Measurements from ENCODE around the gene GLYAT. TPM values are rescaled to one million over a fixed set of nuclear protein-coding genes. Genes with fewer than 3 reads are reported as not detected.

The GLYAT gene
- total and polyA plus RNA-seq, 5 donors, result 0.39 to 0.57 TPM; not detected in 3

GRCh38 chr11:58770166-58770565 lies 38.4 kb upstream of the GLYAT start:
- WGBS, result 71% methylated on average over 2 of the region's 2 CpGs
- Histone ChIP-seq H3K4me3 (ENCODE audit: low read length) (no peak overlapping the region), H3K9me3 (ENCODE audit: control insufficient read depth, low read length) (no peaks in the 10 kb centered on the region), H3K27ac (ENCODE audit: low read length) (no peak overlapping the region), H3K4me1 (ENCODE audit: control insufficient read depth, insufficient read depth, low read length) (no peaks in the 10 kb centered on the region), H3K27me3 (ENCODE audit: control insufficient read depth, insufficient read depth) (no peaks in the 10 kb centered on the region)
- intact Hi-C loops (cut with DNase I), result no loop called here
- DNase-seq, result no peak
- no peak for ATAC-seq

- Histone ChIP-seq H3K4me3 (ENCODE audit: low read length) (no peak overlapping the region), H3K27me3 (ENCODE audit: control insufficient read depth, insufficient read depth) (no peaks in the 10 kb centered on the region), H3K4me1 (ENCODE audit: control insufficient read depth, insufficient read depth, low read length) (no peaks in the 10 kb centered on the region), H3K9me3 (ENCODE audit: control insufficient read depth, low read length) (no peaks in the 10 kb centered on the region), H3K27ac (ENCODE audit: low read length) (no peak overlapping the region)
- ATAC-seq (no peak), DNase-seq (no peak)
- 31% methylated on average over 2 of the region's 2 CpGs for WGBS
- intact Hi-C loops (cut with DNase I), result no loop called here
Measured at GRCh38 chr11:58769308-58769707, 37.6 kb upstream of the GLYAT start.

GRCh38 chr11:58768137-58768536 lies 36.4 kb upstream of the GLYAT start:
- Histone ChIP-seq H3K27ac (ENCODE audit: low read length) (no peak overlapping the region), H3K9me3 (ENCODE audit: control insufficient read depth, low read length) (no peaks in the 10 kb centered on the region), H3K4me1 (ENCODE audit: control insufficient read depth, insufficient read depth, low read length) (no peaks in the 10 kb centered on the region), H3K27me3 (ENCODE audit: control insufficient read depth, insufficient read depth) (no peaks in the 10 kb centered on the region), H3K4me3 (ENCODE audit: low read length) (no peak overlapping the region)
- ATAC-seq (no peak), DNase-seq (no peak)
- 78% methylated on average over 2 of the region's 2 CpGs for WGBS
- intact Hi-C loops (cut with DNase I), result no loop called here

DNA sequence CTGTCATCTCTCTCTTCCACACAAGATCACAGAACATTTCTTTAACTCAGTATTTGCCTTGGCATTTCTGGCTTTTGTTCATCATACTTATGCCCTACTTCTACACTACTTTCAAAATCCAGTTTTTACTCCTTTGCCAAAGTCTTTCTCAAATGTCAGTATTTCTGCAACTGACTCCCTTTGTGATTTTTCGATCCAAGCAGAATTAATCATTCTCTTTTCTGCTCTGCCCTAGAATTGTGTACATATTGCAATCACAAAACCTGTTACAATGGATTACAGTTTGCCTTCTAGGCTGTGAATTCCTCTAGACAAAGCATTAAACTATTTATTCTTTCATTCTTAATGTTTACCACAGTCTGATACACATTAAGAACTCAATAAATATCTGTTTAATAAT lies 33.3 kb upstream of the GLYAT start:
- intact Hi-C loops (cut with DNase I), result no loop called here
- H3K9me3 ChIP-seq (ENCODE audit: control insufficient read depth, low read length), result no peaks in the 10 kb centered on the region
- 72% methylated on average over 1 of the region's 1 CpG for WGBS
- no peak overlapping the region for H3K27ac ChIP-seq (ENCODE audit: low read length)
- ATAC-seq (no peak), DNase-seq (no peak)
- no peaks in the 10 kb centered on the region for H3K4me1 ChIP-seq (ENCODE audit: control insufficient read depth, insufficient read depth, low read length)
- H3K4me3 ChIP-seq (ENCODE audit: low read length), result no peak overlapping the region
- H3K27me3 ChIP-seq (ENCODE audit: control insufficient read depth, insufficient read depth), result no peaks in the 10 kb centered on the region

GRCh38 chr11:58763120-58763490 lies 31.4 kb upstream of the GLYAT start:
- intact Hi-C loops (cut with DNase I), result no loop called here

GRCh38 chr11:58762284-58763119 lies 30.8 kb upstream of the GLYAT start:
- intact Hi-C loops (cut with DNase I), result no loop called here
- Histone ChIP-seq H3K9me3 (ENCODE audit: control insufficient read depth, low read length) (no peaks in the 10 kb centered on the region), H3K4me1 (ENCODE audit: control insufficient read depth, insufficient read depth, low read length) (no peaks in the 10 kb centered on the region), H3K27me3 (ENCODE audit: control insufficient read depth, insufficient read depth) (no peaks in the 10 kb centered on the region), H3K4me3 (ENCODE audit: low read length) (no peak overlapping the region), H3K27ac (ENCODE audit: low read length) (no peak overlapping the region)
- ATAC-seq, result no peak
- no peak for DNase-seq
- WGBS, result 67% methylated on average over 6 of the region's 6 CpGs

More at GRCh38 chr11:58763120-58763490, 31.4 kb upstream of the GLYAT start:
- ATAC-seq (no peak), DNase-seq (no peak)
- Histone ChIP-seq H3K4me3 (ENCODE audit: low read length) (no peak overlapping the region), H3K9me3 (ENCODE audit: control insufficient read depth, low read length) (no peaks in the 10 kb centered on the region), H3K4me1 (ENCODE audit: control insufficient read depth, insufficient read depth, low read length) (no peaks in the 10 kb centered on the region), H3K27ac (ENCODE audit: low read length) (no peak overlapping the region), H3K27me3 (ENCODE audit: control insufficient read depth, insufficient read depth) (no peaks in the 10 kb centered on the region)
- 80% methylated on average over 1 of the region's 1 CpG for WGBS

- intact Hi-C loops (cut with DNase I), result no loop called here
- no peak for DNase-seq
- no peak overlapping the region for H3K27ac ChIP-seq (ENCODE audit: low read length)
- no peaks in the 10 kb centered on the region for H3K27me3 ChIP-seq (ENCODE audit: control insufficient read depth, insufficient read depth)
- H3K9me3 ChIP-seq (ENCODE audit: control insufficient read depth, low read length), result no peaks in the 10 kb centered on the region
- no peaks in the 10 kb centered on the region for H3K4me1 ChIP-seq (ENCODE audit: control insufficient read depth, insufficient read depth, low read length)
- ATAC-seq, result no peak
- no peak overlapping the region for H3K4me3 ChIP-seq (ENCODE audit: low read length)
Measured at GRCh38 chr11:58757439-58757838, 25.7 kb upstream of the GLYAT start.

- Histone ChIP-seq H3K4me1 (ENCODE audit: control insufficient read depth, insufficient read depth, low read length) (no peaks in the 10 kb centered on the region), H3K9me3 (ENCODE audit: control insufficient read depth, low read length) (peaks cover 4% of the 10 kb centered on the region), H3K4me3 (ENCODE audit: low read length) (no peak overlapping the region), H3K27me3 (ENCODE audit: control insufficient read depth, insufficient read depth) (no peaks in the 10 kb centered on the region), H3K27ac (ENCODE audit: low read length) (no peak overlapping the region)
- intact Hi-C loops (cut with DNase I), result no loop called here
- no peak for ATAC-seq
- WGBS, result 75% methylated on average over 5 of the region's 5 CpGs
- no peak for DNase-seq
Measured at GRCh38 chr11:58745705-58746364, 14.1 kb upstream of the GLYAT start.

- H3K4me3 ChIP-seq (ENCODE audit: low read length), result no peak overlapping the region
- intact Hi-C loops (cut with DNase I), result no loop called here
- no peaks in the 10 kb centered on the region for H3K27me3 ChIP-seq (ENCODE audit: control insufficient read depth, insufficient read depth)
- peaks cover 7% of the 10 kb centered on the region for H3K9me3 ChIP-seq (ENCODE audit: control insufficient read depth, low read length)
- no peak for DNase-seq
- H3K4me1 ChIP-seq (ENCODE audit: control insufficient read depth, insufficient read depth, low read length), result no peaks in the 10 kb centered on the region
- no peak overlapping the region for H3K27ac ChIP-seq (ENCODE audit: low read length)
- ATAC-seq, result no peak
Measured at GRCh38 chr11:58744988-58745704, 13.4 kb upstream of the GLYAT start.

DNA sequence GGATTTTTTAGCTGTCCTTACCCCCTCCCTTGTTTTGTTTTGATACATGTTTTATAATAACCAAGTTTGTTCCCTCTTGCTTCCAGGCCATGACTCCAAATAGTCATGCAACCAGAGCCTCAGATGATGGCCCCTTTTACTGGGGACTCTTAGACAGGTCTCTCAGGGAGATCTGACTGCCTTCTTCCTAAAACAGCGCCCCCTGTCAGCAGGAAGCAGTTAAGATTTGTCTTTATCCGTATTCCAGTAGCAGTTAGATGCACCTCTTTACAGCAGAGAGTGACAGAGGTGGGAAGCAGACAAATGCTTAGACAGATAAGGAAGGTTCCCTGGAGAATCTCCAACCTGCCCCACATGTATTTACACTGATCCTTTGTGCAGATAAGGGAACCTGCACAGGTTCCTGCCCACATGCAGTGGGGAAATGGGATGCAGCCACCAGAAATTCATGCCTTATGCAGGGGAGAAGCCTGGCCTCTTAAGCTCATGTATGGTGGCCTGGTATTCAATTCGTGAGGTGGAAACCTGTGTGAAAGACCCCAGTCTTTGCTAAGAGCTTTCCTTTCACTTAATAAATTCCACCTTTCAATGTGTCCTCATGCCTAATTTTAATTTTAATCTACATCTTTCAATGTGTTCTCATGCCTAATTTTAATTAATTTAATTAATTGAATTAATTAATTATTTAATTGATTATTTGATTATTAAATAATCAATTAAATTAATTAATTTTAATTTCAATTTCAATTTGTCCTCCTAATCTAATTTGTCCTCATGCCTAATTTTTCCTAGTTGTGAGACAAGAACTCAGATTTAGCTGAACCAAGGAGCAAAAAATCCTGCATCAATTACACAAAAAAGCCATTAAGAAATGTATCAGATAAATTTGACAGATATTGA lies 11.5 kb upstream of the GLYAT start:
- WGBS, result 45% methylated on average over 3 of the region's 3 CpGs
- no peak for ATAC-seq
- intact Hi-C loops (cut with DNase I), result no loop called here
- Histone ChIP-seq H3K4me3 (ENCODE audit: low read length) (no peak overlapping the region), H3K27ac (ENCODE audit: low read length) (no peak overlapping the region), H3K4me1 (ENCODE audit: control insufficient read depth, insufficient read depth, low read length) (no peaks in the 10 kb centered on the region), H3K9me3 (ENCODE audit: control insufficient read depth, low read length) (peaks cover 7% of the 10 kb centered on the region), H3K27me3 (ENCODE audit: control insufficient read depth, insufficient read depth) (no peaks in the 10 kb centered on the region)
- DNase-seq, result no peak

All from right cardiac atrium (tissue), 5 donors.